Small intestine (tissue), 7 donors: ENCODE measurements around the gene GSTT2. TPM values are rescaled to one million over a fixed set of nuclear protein-coding genes. Genes with fewer than 3 reads are reported as not detected.
A peak's percentile ranks its signal among the peaks of the same experiment; 100 is the strongest.

ENCODE experiments used
- DNase-seq, 2 donors: peaks; one replicate each; pipeline versions ENCODE4 v3.0.0 to v3.0.0-alpha.2; 2013
- FAIRE-seq: peaks from 2 replicates; lab custom pipeline; 2012; peaks lifted over from hg19 to GRCh38; lab: Jason Lieb, UNC
- H3K27ac ChIP-seq, 3 donors: one replicate each; pipeline ENCODE4 v1.5.1; 2013; ENCODE audit warnings: low read length in 2 of 3, mild to moderate bottlenecking in 2 of 3, control low read depth in 1 of 3, inconsistent platforms in 1 of 3, low read depth in 1 of 3, moderate library complexity in 1 of 3
- H3K27me3 ChIP-seq, 3 donors: one replicate each; pipeline ENCODE4 v1.6.1; 2013; ENCODE audit warnings: low read length in 3 of 3, inconsistent platforms in 1 of 3; ENCODE audit not compliant: control insufficient read depth in 3 of 3, insufficient read depth in 3 of 3
- H3K36me3 ChIP-seq, 3 donors: one replicate each; pipeline ENCODE4 v1.6.1; 2013; ENCODE audit warnings: low read length in 3 of 3, inconsistent platforms in 1 of 3, low read depth in 1 of 3, mild to moderate bottlenecking in 1 of 3, moderate library complexity in 1 of 3; ENCODE audit not compliant: control insufficient read depth in 3 of 3, insufficient read depth in 2 of 3
- H3K4me1 ChIP-seq, 3 donors: one replicate each; pipeline ENCODE4 v1.6.1; 2013; ENCODE audit warnings: low read length in 2 of 3, inconsistent platforms in 1 of 3, low read depth in 1 of 3, mild to moderate bottlenecking in 1 of 3, moderate library complexity in 1 of 3; ENCODE audit not compliant: control insufficient read depth in 3 of 3, insufficient read depth in 2 of 3
- H3K4me3 ChIP-seq, 3 donors: one replicate each; pipeline ENCODE4 v1.5.1; 2013; ENCODE audit warnings: low read length in 3 of 3, control low read depth in 1 of 3, inconsistent platforms in 1 of 3, low read depth in 1 of 3, mild to moderate bottlenecking in 1 of 3, moderate library complexity in 1 of 3
- H3K9me3 ChIP-seq, 2 donors: one replicate each; pipeline ENCODE4 v1.6.1; 2013; ENCODE audit warnings: low read depth in 1 of 2, low read length in 1 of 2; ENCODE audit not compliant: control insufficient read depth in 2 of 2, insufficient read depth in 1 of 2
- WGBS, 3 donors: extraction: QIAGEN DNeasy Blood & Tissue Kit; methylation state at CpG; one replicate each; pipeline ENCODE4 v1.1.7; 2013; 5-methylcytosine and 5-hydroxymethylcytosine counted together
- polyA plus RNA-seq, 4 donors: library from polyadenylated mRNA; stranded (reverse) in 3 of 4; unstranded in 1 of 4; fragments of 200-250 nt in 3 of 4; fragments of 120-200 nt in 1 of 4; gene quantifications; one replicate each; pipeline versions ENCODE4 v1.2.1 to v1.2.3, GENCODE V29; 2013
- donor health status: healthy with polysubstance abuse.
- donor health status: control.
- donor health status: control.
- donor health status: Bipolar disorder and iron deficiency.
- donor health status: healthy.

The GSTT2 gene
- polyA plus RNA-seq, 4 donors: 0.19 to 1.4 (median 0.81) TPM; not detected in 1

GRCh38 chr22:24008022-24008283 is 28.0 kb downstream of the GSTT2 start:
- peaks cover 0 to 26% (median 2%) of the 10 kb centered on the region in 3 donors for H3K4me1 ChIP-seq
- DNase-seq (no peak), FAIRE-seq (no peak)
- no peaks in the 10 kb centered on the region for H3K36me3 ChIP-seq
- H3K27ac ChIP-seq: no peak overlapping the region
- WGBS, 3 donors: 73 to 100% (median 87%) methylated on average over 1 of the region's 1 CpG
- peaks cover 0 to 2% of the 10 kb centered on the region in 2 donors for H3K9me3 ChIP-seq
- H3K27me3 ChIP-seq: no peaks in the 10 kb centered on the region
- H3K4me3 ChIP-seq: no peak overlapping the region

DNA sequence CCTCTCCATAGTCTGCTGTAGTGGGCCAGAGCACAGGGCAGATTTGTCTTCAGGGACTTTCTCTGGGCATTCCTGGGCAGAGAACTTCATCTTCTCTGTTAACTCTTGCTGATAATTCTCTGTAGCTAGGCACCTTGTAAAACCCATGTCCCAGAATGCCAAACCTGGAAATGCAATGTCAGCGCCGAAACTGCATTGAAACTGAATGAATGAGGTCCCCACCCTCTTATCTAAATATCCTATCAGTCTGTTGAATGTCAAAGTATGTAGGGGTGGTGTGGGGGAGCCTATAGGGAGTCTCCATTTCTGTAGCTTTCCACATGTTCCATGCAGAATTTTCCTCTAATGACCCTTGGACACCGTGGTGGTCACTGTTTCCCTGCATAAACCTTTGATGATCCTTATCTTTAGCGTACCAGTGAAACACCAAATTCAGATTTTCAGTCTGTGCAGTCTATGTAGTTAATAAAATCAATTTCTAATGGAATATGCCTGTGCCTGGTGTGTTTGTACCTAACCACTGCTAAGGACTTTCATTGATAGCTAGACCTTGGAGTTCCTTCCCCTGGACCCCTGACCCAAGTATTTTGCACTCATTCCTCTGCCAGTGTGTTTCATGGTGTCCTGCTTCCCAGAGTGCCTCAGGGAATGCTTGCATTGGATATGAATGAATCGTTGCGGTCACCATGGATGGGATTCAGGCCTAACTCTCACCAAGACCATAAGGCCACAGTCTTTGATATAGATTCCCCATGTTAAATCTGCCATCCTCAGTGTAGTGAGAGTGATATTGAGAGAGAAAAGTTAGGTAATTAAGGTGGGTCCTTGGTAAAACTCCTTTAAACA is 28.7 kb downstream of the GSTT2 start:
- Histone ChIP-seq H3K27me3 (no peaks in the 10 kb centered on the region), H3K9me3 (peaks cover 0 to 2% of the 10 kb centered on the region in 2 donors), H3K27ac (peak overlapping the region in 1 of 3 donors; percentile 10), H3K36me3 (no peaks in the 10 kb centered on the region), H3K4me3 (no peak overlapping the region), H3K4me1 (peaks cover 0 to 26% (median 2%) of the 10 kb centered on the region in 3 donors)
- FAIRE-seq: no peak
- WGBS, 3 donors: 61 to 74% (median 70%) methylated on average over 6 of the region's 6 CpGs
- DNase-seq: no peak

DNA sequence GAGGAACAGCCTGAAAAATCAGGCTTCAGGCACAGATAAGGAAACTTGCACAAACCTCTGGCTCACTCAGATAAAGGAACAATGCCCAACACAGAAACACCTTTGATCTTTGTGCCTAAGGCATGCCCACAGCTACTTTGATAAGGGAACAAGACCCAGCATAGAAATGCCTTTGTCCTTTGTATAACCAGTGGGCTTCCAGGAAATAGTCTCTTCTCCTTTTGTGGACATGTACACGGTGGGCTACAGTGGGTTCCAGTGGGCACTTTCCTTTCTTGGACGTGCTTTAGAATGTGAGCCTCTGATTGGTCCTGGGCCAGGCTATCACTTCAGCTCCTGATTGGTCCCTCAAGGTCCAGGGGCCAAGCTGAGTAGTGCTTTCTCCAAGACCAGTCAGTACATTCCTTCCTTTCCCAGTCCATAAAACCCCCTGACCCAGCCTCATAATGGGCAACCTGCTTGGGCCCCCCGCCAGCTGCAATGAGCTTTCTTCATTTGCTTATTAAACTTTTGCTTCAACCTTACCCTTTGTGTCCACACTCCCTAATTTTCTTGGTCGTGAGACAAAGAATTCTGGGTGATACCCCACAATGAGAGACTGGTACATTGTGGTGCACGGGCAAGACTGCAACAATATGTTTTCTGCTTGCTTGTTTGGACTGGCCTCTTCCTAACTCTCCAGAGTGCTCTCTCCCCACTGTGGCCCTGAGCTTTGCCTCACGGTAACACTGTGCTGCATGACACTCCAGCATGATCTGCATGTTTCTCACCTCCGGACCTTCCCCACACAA is 29.5 kb downstream of the GSTT2 start:
- Histone ChIP-seq H3K27me3 (no peaks in the 10 kb centered on the region), H3K4me3 (no peak overlapping the region), H3K9me3 (peaks cover 0 to 2% of the 10 kb centered on the region in 2 donors), H3K36me3 (no peaks in the 10 kb centered on the region), H3K27ac (peak overlapping the region in 1 of 3 donors; percentile 42), H3K4me1 (peaks cover 0 to 26% (median 2%) of the 10 kb centered on the region in 3 donors)
- DNase-seq: peak in 1 of 2 donors; percentile 76
- 73 to 86% (median 74%) methylated on average over 7 of the region's 7 CpGs for WGBS, 3 donors
- no peak for FAIRE-seq

DNA sequence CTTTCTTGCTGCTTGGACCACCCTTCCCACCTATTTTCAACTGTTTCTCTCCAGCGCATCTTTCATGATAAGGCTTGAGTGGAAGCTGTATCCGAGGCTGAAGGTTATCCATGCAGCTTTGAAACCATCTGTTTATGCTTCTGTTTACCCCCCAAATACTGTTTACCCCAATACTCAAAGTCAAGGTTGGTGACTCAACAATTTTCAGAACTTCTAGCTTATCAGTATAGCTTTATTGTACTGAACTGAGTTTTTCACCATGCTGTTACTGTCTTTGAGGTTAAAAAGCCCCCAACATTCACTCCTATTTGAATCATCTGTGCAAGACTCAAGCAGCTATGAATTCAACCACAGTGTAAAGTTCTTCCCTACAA is 30.1 kb downstream of the GSTT2 start:
- no peak for FAIRE-seq
- no peak for DNase-seq
- H3K4me3 ChIP-seq: no peak overlapping the region
- H3K4me1 ChIP-seq: peaks cover 0 to 26% (median 2%) of the 10 kb centered on the region in 3 donors
- 93 to 96% (median 94%) methylated on average over 2 of the region's 2 CpGs for WGBS, 3 donors
- H3K27me3 ChIP-seq: no peaks in the 10 kb centered on the region
- no peaks in the 10 kb centered on the region for H3K36me3 ChIP-seq
- H3K27ac ChIP-seq: no peak overlapping the region
- peaks cover 0 to 2% of the 10 kb centered on the region in 2 donors for H3K9me3 ChIP-seq

DNA sequence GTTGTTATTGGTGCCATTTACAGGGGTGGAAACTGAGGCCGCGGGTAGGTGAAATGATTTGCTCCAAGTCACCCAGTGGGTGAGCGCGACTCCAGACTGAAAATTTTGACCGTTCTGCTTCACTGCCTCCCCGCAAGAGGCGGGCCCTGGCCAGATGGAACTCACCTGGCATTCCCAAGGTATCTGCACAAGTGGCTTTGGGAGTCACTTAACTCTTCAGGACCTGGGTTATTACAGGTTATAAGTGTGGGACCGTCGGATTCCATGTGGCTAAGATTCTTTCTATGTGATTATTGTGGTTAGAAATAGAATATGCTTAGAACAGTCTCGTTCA is 31.8 kb downstream of the GSTT2 start:
- WGBS, 3 donors: 0 to 1% (median 0%) methylated on average over 10 of the region's 10 CpGs
- FAIRE-seq: no peak

GRCh38 chr22:24016156-24016555 is 36.2 kb downstream of the GSTT2 start:
- H3K27ac ChIP-seq: no peak overlapping the region
- no peaks in the 10 kb centered on the region for H3K27me3 ChIP-seq
- FAIRE-seq (no peak), DNase-seq (no peak)
- H3K4me1 ChIP-seq: peaks cover 0 to 5% (median 0%) of the 10 kb centered on the region in 3 donors
- no peak overlapping the region for H3K4me3 ChIP-seq
- 89 to 98% (median 98%) methylated on average over 1 of the region's 1 CpG for WGBS, 3 donors
- H3K9me3 ChIP-seq: no peaks in the 10 kb centered on the region
- H3K36me3 ChIP-seq: peaks cover 0 to 5% (median 0%) of the 10 kb centered on the region in 3 donors

More for the DNA sequence above, 31.8 kb downstream of the GSTT2 start:
- H3K27ac ChIP-seq: peak overlapping the region; percentile 80 to 90 (median 86)
- H3K4me1 ChIP-seq: peaks cover 0 to 26% (median 2%) of the 10 kb centered on the region in 3 donors
- peak in 1 of 2 donors; percentile 52 for DNase-seq
- peaks cover 0 to 2% of the 10 kb centered on the region in 2 donors for H3K9me3 ChIP-seq
- no peaks in the 10 kb centered on the region for H3K27me3 ChIP-seq
- peak overlapping the region; percentile 66 to 96 (median 96) for H3K4me3 ChIP-seq
- H3K36me3 ChIP-seq: no peaks in the 10 kb centered on the region

- Histone ChIP-seq H3K27ac (no peak overlapping the region), H3K27me3 (no peaks in the 10 kb centered on the region), H3K36me3 (peaks cover 0 to 15% (median 0%) of the 10 kb centered on the region in 3 donors), H3K4me1 (peaks cover 0 to 2% (median 0%) of the 10 kb centered on the region in 3 donors), H3K9me3 (no peaks in the 10 kb centered on the region), H3K4me3 (no peak overlapping the region)
- no peak for FAIRE-seq
- 95 to 99% (median 97%) methylated on average over 3 of the region's 3 CpGs for WGBS, 3 donors
- DNase-seq: no peak
These were observed 41.4 kb downstream of the GSTT2 start for GRCh38 chr22:24021304-24021703.

DNA sequence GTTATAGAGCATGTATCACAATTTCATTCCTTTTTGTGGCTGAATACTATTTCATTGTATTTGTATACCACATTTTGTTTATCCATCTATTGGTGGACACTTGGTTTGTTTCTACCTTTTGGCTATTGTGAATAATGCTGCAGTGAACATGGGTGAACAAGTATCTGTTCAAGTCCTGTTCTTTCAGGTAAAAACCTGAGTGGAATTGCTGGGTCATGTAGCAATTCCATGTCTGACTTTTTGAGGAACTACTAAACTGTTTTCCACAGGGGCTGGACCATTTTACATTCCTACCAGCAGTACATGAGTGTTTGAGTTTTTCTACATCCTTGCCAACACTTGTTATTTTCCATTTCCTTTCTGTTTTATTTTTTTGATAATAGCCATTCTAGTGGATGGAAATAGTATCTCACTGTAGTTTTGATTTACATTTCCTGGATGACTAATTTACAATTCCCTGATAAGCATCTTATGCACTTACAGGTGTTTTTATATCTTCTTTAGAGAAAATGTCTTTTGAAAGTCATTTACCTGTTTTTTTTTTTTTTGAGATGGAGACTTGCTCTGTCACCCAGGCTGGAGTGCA is 43.4 kb downstream of the GSTT2 start:
- Histone ChIP-seq H3K27me3 (no peaks in the 10 kb centered on the region), H3K27ac (no peak overlapping the region), H3K9me3 (no peaks in the 10 kb centered on the region), H3K4me1 (peaks cover 0 to 2% (median 0%) of the 10 kb centered on the region in 3 donors), H3K36me3 (peaks cover 0 to 11% (median 0%) of the 10 kb centered on the region in 3 donors), H3K4me3 (no peak overlapping the region)
- no peak for FAIRE-seq
- no peak for DNase-seq
